Fibroblast of lung (primary cell): Measurements from ENCODE around the gene ZNF285. TPM values are rescaled to one million over a fixed set of nuclear protein-coding genes. Genes with fewer than 3 reads are reported as not detected.
A peak's percentile ranks its signal among the peaks of the same experiment; 100 is the strongest.

Experiments used
- DNase-seq, 2 donors: peaks; one replicate each; pipeline versions ENCODE4 v3.0.0 to v3.0.0-alpha.2; 2010; ENCODE audit warnings: low read depth in 2 of 2
- H2AFZ ChIP-seq: 2 replicates; pipeline ENCODE4 v1.5.1; 2012; ENCODE audit warnings: low read length, control low read depth, inconsistent platforms
- H3K27ac ChIP-seq: 2 replicates; pipeline ENCODE4 v1.5.1; 2011; ENCODE audit warnings: low read length, control low read depth; ENCODE audit not compliant: insufficient read depth
- H3K27me3 ChIP-seq: 2 replicates; pipeline ENCODE4 v1.5.1; 2011; ENCODE audit warnings: mild to moderate bottlenecking, low read length; ENCODE audit not compliant: control insufficient read depth, insufficient read depth
- H3K36me3 ChIP-seq: 2 replicates; pipeline ENCODE4 v1.5.1; 2011; ENCODE audit warnings: low read length; ENCODE audit not compliant: control insufficient read depth, insufficient read depth
- H3K4me1 ChIP-seq: 2 replicates; pipeline ENCODE4 v1.5.1; 2011; ENCODE audit warnings: low read length; ENCODE audit not compliant: control insufficient read depth, insufficient read depth; ENCODE audit errors: extremely low read depth
- H3K4me2 ChIP-seq: 2 replicates; pipeline ENCODE4 v1.5.1; 2011; ENCODE audit warnings: low read length, control low read depth; ENCODE audit not compliant: insufficient read depth; ENCODE audit errors: extremely low read depth
- H3K4me3 ChIP-seq, 4 experiments: fragments of 200-600 bp in 1 of 4; sonication (generic) in 1 of 4; replicated peaks in 1 of 4; 2 replicates each; pipeline ENCODE4 v1.5.1; 2011 to 2016; ENCODE audit warnings: low read length in 4 of 4, low read depth in 3 of 4, mild to moderate bottlenecking in 3 of 4, control low read depth in 2 of 4, inconsistent platforms in 1 of 4, mixed read lengths in 1 of 4; ENCODE audit not compliant: insufficient read depth in 1 of 4; ENCODE audit errors: control extremely low read depth in 1 of 4
- H3K79me2 ChIP-seq: 2 replicates; pipeline ENCODE4 v1.5.1; 2012; ENCODE audit warnings: mild to moderate bottlenecking, low read length, inconsistent platforms; ENCODE audit not compliant: control insufficient read depth, insufficient read depth
- H3K9ac ChIP-seq: 2 replicates; pipeline ENCODE4 v1.5.1; 2011; ENCODE audit warnings: mild to moderate bottlenecking, low read length, control low read depth; ENCODE audit not compliant: insufficient read depth
- H3K9me3 ChIP-seq: 2 replicates; pipeline ENCODE4 v1.5.1; 2012; ENCODE audit warnings: low read depth, low read length; ENCODE audit not compliant: control insufficient read depth, insufficient read depth
- H4K20me1 ChIP-seq: 2 replicates; pipeline ENCODE4 v1.5.1; 2011; ENCODE audit warnings: low read length; ENCODE audit not compliant: control insufficient read depth, insufficient read depth; ENCODE audit errors: extremely low read depth
- CTCF ChIP-seq, 2 donors: IDR thresholded peaks in 1 of 2; conservative IDR thresholded peaks in 1 of 2; 1 replicate in 1 of 2; 2 replicates in 1 of 2; pipeline ENCODE4 v1.5.1; 2011 to 2012; ENCODE audit warnings: low read length in 2 of 2, control low read depth in 1 of 2, inconsistent platforms in 1 of 2, low read depth in 1 of 2, mild to moderate bottlenecking in 1 of 2
- EZH2 ChIP-seq: IDR thresholded peaks from 2 replicates; pipeline ENCODE4 v1.5.1; 2012; ENCODE audit warnings: low read length, control low read depth, mild to moderate bottlenecking; ENCODE audit errors: missing control alignments
- polyA plus RNA-seq, 2 donors: library from polyadenylated mRNA; depleted of rRNA in 1 of 2; stranded (reverse) in 1 of 2; unstranded in 1 of 2; fragments of >200 nt; gene quantifications; 2 replicates each; pipeline ENCODE4 v1.2.1, GENCODE V29; 2011 to 2012; ENCODE audit warnings: missing spikeins in 1 of 2
- total RNA-seq: library from RNA; depleted of rRNA; stranded (reverse); fragments of >200 nt; gene quantifications from 2 replicates; pipeline ENCODE4 v1.2.1, GENCODE V29; 2014

ZNF285 gene
- total and polyA plus RNA-seq, 2 donors (not counting 1 experiment from before 2014, with no cell fraction given) = 1.9 to 5.0 TPM

- Histone ChIP-seq H3K9me3 (no peaks in the 10 kb centered on the region), H3K36me3 (no peaks in the 10 kb centered on the region), H3K79me2 (no peaks in the 10 kb centered on the region), H3K4me2 (no peak overlapping the region), H3K4me3 (no peak overlapping the region), H3K27ac (no peak overlapping the region), H3K9ac (no peak overlapping the region), H3K4me1 (no peaks in the 10 kb centered on the region), H2AFZ (no peak overlapping the region), H3K27me3 (no peaks in the 10 kb centered on the region), H4K20me1 (no peaks in the 10 kb centered on the region)
- no peak for DNase-seq
- TF ChIP-seq CTCF (conservative IDR thresholded peaks at IDR 0.05 in 1 of 2, IDR thresholded peaks at IDR 0.05 in 1 of 2; ENCODE audit: low read depth in 1 of 2, low read length in 2 of 2) (no peak), EZH2 (no peak)
Observed at GRCh38 chr19:44374789-44375188, 26.6 kb downstream of the ZNF285 start.

- Histone ChIP-seq H3K4me3 (no peak overlapping the region), H3K36me3 (no peaks in the 10 kb centered on the region), H3K9me3 (no peaks in the 10 kb centered on the region), H3K27me3 (no peaks in the 10 kb centered on the region), H4K20me1 (no peaks in the 10 kb centered on the region), H3K4me1 (no peaks in the 10 kb centered on the region), H3K79me2 (no peaks in the 10 kb centered on the region), H3K4me2 (no peak overlapping the region), H3K27ac (no peak overlapping the region), H2AFZ (no peak overlapping the region), H3K9ac (no peak overlapping the region)
- no peak for DNase-seq
- no peak for TF ChIP-seq CTCF (conservative IDR thresholded peaks at IDR 0.05 in 1 of 2, IDR thresholded peaks at IDR 0.05 in 1 of 2; ENCODE audit: low read depth in 1 of 2, low read length in 2 of 2)
- no peak for TF ChIP-seq EZH2
Observed at GRCh38 chr19:44371815-44372480, 29.5 kb downstream of the ZNF285 start.

- Histone ChIP-seq H4K20me1 (no peaks in the 10 kb centered on the region), H3K27me3 (no peaks in the 10 kb centered on the region), H3K36me3 (no peaks in the 10 kb centered on the region), H3K4me3 (peak overlapping the region in 1 of 4 experiments; percentile 31), H3K9ac (no peak overlapping the region), H3K9me3 (no peaks in the 10 kb centered on the region), H3K4me2 (no peak overlapping the region), H3K27ac (no peak overlapping the region), H3K4me1 (no peaks in the 10 kb centered on the region), H3K79me2 (no peaks in the 10 kb centered on the region), H2AFZ (no peak overlapping the region)
- DNase-seq = peak; percentile 10 to 46
- TF ChIP-seq CTCF (conservative IDR thresholded peaks at IDR 0.05 in 1 of 2, IDR thresholded peaks at IDR 0.05 in 1 of 2; ENCODE audit: low read depth in 1 of 2, low read length in 2 of 2) = no peak
- no peak for TF ChIP-seq EZH2
Observed at GRCh38 chr19:44367024-44367423, 34.4 kb downstream of the ZNF285 start.
